SIG-M5 (cell line): Measurements from ENCODE around the gene UBE2D2.

Source experiments
- DNase-seq: peaks from one replicate; lab custom pipeline; 2025; lab: John Stamatoyannopoulos, UW

The UBE2D2 gene

DNA sequence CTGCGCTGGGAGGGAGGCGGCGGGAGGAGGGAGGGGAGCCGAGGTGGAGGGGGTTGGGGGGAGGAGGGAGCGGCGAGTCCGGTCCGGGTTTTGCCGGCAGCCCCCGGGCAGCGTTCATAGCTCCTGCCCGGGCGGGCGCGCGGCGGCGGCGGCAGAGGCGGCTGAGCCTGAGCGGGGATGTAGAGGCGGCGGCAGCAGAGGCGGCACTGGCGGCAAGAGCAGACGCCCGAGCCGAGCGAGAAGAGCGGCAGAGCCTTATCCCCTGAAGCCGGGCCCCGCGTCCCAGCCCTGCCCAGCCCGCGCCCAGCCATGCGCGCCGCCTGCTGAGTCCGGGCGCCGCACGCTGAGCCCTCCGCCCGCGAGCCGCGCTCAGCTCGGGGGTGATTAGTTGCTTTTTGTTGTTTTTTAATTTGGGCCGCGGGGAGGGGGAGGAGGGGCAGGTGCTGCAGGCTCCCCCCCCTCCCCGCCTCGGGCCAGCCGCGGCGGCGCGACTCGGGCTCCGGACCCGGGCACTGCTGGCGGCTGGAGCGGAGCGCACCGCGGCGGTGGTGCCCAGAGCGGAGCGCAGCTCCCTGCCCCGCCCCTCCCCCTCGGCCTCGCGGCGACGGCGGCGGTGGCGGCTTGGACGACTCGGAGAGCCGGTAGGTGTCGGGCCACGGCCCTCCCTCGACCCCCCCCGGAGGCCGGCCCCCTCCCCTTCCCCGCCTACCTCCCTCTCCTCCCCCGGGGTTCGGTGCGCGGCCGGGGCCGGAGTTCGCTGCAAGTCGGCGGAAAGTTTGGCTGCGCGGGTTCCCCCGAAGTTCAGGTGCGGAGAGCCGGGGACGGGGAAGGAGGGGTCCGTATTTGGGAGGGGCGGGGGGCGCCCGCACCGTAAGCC, 87.3 kb downstream of the UBE2D2 start, which contains the start of gene CXXC5:
TSS of gene CXXC5 (plus strand) at position 145 of the 877 bp plus-strand sequence. CDS start 32,175 bp downstream, outside the sequence.
- no peak for DNase-seq

DNA sequence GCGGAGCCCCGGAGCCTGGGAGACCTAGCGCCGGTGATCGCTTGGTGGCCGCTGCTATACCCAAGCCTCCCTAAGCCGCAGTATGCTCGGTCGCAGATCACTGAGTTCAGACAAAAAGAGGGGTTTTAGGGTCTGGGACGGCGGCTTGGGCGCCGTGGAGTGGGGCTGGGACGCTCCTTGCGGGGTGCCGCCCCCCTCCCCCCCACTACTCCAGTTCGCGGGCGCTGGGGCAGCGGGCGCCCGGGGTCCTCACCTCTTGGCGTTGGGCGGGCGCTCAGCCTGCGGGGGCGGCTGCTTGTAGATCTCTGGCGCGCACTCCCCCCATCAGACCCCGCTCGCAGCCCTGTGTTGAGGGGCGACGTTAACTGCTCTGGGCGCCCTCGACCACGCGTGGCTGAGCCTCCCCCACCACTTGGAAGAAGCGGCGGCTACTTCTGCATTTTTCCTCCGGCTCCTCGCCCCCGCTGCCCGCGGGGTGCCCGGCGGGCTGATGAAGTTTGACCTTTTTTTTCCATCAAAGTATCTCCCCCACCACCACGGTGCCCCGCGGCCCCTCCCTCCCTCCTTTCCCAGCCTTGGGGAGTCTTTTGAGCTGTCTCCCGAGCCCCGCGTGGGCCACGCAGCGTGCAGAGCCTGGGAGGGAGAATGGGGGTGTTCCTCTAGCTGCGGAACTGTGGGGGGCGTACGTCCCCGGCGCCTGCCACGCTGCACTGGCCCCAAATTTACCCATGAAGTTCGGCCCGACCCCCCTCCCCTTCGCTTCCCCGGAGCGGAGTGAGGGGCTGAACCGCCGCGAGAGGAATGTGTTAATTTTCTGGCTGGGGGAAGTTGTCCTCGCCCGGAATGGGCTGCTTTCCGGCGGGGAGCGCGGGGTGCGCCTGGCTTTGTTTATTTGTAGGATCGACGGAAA, 88.2 kb downstream of the UBE2D2 start:
- no peak for DNase-seq

DNA sequence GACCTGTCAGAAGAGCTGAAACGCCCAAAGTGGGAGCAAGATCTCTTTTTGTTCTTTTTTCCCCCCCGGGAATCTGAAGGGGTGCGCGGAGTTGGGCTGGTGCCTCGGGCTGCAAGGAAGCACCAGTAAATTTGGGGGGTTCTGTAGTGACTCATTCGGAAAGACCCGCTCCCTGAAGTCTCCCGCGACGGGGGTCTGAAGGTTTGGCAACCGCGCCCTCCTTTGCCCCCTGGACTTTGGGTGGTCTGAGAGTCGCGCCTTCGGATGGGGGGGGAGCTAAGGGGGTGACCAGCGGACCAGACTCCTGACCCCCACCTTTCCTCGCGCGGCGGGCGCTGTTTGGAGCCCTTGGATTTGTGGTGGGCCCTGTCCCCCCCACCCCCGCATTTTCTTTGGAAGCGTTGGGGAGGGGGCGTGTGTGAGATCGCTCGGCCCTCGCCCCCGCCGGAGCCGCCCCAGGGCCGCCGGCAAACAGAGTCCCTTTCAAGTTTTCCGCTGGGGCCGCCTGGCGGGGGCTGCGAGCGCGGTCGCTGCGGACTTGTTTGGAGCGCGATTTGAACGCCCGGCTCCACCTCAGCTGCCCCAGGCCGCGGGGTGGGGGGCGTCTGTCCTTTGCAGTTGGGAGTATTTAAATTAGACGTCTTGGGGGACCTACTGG, 89.0 kb downstream of the UBE2D2 start:
- DNase-seq, result no peak

DNA sequence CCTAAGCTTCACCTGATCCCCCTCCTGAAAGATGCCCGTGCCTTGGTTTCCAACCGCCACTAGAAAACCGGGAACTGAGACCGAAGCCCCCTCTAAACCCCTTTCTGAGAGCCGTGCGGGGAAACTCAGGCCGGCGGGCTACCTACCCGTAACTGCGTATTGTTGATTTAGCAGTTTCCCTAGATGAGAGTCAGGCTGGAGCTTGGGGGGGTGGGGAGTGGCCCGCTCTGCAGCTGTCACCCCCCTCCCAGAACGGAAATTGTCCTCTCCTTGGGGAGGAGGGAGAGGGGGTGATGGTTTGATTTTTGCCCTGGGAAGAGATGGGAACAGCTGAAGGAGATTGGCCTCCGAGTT, 89.5 kb downstream of the UBE2D2 start:
- DNase-seq, result no peak

DNA sequence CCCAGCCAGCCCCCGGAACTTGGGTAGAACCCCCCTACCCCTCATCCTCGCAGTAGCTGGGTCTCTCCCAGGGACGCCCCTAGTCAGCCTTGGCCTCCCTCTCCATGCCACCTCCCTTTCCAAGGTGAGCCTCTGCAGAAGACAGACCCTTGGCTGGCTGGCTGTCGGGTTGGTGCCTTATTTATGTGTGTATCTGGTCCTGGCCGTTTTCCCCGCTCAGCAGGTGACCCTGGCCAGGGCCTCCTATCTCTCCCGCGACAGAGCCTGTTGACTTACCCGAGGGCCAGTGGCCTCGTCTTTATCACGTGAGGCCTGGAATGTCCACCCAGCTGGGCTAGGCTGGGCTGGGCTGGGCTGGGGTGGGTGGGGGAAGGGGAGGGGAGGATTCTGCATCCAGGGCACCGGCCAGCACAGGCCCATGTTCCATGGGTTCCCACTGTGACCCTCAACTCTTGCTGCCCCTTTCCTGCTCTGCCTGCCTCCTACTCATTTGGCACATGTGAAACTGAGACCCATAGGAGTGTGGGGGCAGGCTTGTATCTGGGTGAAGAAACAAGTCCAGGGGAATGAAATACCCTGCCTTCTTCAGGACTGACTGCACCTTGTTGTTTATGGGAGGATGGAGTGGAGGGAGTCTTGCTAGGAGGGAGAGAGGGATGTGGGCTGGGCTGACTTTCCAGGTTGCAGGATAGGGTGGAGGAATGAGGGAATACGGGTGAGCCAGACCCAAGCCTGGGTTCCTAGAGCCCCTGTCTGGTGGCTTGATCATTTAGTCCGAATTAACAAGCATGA, 90.1 kb downstream of the UBE2D2 start:
- DNase-seq, result no peak

DNA sequence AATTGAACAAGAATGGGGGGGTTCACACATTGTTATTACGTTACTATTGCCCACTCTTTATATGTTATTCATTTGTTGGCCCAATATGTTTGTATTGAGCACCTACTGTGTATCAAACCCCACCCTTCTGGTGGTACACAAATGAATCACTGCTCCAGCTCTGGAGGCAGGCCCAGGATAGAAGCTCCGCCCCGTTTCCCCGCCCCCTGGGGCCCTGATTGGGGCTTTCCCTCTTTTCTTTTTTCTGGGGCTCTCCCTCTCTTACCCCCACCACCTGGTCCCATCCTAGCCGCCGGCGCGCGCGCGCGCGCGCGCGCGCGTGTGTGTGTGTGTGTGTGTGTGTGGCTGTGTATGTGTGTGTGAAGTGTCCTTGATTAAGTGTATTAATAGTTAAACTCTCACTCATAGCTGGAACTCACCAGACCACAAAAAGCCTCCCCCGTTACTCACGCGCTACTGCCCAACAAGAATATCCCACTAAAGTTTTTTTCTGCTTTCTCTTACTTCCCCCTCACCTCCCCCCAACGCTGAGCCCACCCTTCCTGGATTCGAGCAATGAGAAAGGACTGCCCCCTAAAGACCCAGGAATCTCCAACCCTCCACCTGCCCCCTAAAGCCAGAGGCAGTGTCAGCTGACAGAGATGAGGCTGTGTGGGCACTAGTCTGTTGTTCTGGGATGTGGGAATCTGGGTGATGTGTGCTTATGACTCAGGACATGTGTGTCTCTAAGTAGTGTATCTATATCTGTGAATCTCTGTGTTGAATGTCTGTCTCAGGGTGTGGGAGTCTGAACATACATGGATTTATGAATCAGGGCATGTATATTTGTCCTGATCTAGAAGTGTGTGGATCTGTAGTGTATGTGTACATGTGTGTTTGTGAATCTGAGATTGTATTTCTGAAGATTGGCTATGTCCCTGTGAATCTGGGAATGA, 91.0 kb downstream of the UBE2D2 start:
- DNase-seq, result no peak

DNA sequence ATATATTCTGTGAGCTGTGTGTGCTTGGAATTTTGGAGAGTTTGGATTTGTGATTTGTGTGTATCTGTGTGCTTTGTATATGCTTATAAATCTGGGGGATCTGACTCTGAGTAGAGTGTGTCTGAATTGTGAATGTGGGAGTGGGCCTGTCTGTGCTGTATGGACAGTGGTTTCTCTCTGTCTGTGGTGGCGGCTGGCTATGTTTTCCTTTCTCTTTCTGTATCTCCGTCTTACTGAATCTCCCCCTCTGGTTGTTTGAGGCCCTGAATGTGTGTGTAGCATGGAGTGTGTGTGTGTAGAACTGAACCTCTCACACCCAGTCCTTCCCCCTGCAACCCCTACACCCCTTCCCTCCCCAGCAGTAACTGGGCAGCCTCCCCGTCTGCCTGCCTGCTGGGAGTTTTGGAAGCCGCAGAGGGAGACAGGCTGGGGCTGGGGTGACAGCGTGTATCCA, 91.7 kb downstream of the UBE2D2 start:
- no peak for DNase-seq

DNA sequence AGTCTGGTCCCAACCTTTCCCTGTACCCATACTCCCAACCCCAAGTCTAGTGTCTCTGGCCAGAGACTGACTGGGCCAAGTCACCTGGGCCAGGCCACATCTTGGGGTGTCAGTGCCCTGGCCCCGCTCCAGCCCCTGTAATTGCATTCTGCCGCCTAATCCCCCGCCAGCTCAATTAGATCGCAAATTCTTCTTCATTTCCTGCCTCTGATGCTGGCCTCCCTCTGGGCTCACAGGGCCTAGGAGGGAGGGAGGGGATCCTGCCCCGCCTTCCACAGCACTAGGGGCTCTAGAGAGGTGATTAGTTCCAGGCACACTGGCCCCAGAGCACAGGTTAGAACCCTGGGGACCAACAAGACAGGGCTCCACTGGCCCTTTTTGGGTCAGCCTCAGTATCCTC, 92.5 kb downstream of the UBE2D2 start:
- DNase-seq, result no peak

DNA sequence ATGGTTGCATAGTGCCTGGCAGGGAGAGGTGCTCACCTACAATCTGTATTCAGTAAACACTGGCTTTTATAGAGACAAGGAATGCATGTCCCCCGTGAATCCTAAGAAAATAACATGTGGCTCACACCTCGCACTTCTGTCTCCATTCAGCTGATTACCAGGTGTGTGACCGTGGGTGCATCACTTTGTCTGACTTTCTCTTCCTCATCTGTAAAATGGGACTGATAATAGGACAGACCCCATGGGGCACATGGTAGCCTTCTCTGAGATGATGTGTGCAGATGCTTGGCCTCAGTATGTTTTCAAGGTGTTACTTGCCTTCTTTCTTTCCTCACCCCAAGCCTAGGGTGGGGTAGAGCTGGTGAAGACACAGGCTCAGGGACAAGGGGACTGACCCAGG, 93.3 kb downstream of the UBE2D2 start:
- DNase-seq, result no peak

DNA sequence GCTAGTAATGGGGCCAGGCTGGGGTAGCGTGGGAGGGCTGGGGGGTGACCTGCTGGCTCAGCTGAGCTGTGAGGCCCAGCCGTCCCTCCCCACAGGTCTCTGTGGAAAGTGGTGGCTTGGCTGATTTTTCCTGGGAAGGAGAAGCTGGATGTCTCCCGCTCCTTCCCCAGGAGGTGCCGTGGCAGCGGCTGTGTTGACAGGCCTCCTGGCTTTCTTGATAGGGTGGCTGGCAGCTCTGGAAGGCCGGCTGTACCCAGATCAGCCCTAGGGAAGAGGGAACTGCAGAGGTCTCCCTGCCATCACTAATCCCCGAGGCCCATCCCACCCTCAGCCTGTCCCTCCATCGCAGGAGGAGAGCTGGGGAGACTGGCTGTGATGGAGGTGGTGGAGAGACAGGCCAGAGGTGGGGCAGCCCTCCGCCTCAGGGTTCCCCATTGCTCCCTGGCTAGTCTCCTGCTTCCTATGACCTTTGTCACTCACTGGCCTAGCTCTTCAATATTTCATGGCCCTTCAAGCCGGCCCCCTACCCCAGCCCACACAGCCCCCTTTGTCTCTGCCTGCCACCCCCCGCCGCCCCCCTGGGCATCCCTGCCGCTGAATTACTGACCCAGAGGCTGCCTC, 93.8 kb downstream of the UBE2D2 start:
- DNase-seq, result no peak

DNA sequence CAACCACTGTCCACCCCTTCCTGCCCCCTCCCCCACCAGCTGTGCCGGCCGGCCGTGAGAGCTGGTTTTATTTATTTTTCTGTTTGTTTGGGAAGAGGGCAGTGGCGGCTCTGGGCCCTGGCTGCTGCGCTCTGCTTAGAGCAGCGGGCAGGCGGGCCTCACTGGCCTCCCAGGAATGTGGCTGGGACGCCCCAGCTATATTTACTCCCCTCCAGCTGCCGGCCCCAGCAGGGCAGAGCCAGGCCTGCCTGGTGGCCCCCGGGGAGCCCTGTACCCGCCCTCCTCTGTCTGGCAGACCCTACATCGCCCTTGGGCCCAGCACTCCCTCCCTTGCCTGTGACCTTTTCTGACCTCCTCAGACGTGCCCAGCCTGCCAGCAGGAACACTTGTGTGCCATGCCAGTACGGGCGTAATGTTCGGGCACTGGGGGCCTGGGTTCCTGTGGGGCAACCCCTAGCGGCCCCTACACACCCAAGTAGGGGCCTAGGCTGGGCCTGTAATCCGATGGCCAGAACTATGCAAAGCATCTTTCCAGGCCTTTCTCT, 94.7 kb downstream of the UBE2D2 start:
- no peak for DNase-seq

DNA sequence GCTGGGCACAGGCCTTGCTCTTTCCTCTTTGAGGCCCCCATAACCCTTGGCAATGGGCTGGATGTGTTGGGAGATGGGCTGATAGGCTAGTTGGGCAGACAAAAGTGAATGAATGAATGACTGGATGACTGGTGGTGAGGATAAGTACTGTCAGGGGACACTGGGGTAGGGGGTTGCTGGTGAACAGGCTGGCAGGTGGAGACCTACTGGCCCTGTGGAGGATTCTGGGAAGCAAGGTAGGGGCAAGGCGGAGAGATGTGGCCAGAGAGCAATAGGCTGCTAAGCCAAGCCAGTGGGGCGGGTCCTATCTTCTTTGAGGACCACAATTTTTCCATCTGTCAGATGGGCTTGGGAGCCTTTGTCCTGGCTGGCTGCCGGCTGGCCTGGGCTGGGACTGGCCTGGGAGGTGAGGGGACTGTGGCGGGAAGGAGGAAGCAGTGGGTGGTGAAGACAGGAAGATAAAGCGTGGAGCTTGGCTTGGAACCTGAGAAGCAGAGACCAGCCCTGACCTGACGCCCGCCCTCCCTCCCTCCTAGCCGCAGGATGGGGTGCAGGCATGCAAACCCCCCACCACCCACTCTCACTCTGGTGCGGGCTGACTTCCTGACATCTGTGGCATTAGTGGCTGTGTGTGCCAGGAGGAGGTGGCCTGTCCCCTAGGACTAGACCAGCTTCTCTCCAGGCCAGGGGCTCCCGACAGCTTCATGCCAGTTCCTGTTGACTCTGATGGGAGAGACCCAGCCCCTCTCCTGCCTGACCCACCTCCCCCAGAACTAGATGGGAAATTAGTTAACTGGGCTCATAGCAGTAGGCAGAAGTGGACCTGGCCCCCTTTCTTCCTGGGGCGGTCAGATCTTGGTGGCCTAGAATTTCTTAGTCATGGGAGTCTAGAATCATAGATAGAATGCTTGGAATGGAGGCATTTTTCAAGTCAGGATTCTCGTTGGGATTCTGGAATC, 96.5 kb downstream of the UBE2D2 start:
- no peak for DNase-seq

DNA sequence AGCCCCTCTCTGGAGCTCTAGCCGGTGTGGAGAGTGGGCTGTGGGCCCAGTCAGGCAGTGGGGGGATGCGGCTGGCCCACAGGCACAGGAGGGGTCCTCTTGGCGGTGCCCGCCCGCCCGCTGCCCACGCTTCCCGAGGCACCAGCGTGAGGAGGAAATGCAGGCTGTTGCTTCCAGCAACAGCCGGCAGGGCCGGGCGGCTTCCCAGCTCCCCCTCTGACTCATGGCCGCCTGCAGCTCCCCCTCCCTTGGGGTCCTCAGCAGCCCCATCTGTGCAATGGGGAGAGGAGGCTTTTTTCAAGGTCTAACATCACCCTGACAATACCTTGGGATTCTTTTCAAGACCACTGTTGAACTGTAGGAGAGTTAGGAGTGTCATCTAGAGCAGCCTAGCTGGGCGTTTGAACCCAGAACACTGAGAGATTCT, 97.4 kb downstream of the UBE2D2 start:
- DNase-seq, result no peak

DNA sequence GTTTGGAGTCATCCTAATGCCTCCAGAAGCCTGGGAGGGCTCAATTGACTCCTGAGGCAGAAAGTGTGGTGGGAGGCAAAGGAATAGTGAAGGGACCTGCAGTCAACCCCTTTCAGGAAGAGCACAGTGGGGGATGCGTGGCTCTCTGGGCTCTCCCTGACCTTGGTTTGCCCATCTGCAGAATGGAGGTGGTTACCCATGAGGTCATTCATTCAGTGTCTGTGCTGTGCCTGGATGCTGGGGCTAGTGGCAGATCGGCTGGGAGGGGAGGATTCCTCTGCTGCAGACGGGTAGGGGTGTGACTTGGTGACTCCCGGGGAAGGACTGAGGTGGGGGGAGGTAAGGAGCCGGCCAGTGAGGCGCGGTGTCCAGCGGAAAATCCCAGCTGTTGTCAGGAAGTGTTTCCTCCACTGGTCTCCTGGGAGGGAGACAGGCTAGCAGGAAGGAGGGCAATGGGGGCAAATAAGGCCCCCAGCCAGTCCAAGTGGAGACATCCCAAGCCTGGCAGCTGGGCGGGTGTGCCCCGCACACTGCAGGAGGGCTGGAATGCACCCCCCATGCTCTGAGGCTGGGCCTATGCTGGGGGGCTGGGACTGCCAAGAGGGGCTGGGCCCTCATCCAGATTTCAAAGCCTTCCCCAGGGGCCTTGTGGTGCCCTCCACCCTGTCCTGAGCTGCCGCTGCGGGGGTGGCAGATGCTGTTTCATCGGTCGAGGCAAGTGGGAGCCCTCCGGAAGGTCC, 98.0 kb downstream of the UBE2D2 start:
- DNase-seq, result no peak

DNA sequence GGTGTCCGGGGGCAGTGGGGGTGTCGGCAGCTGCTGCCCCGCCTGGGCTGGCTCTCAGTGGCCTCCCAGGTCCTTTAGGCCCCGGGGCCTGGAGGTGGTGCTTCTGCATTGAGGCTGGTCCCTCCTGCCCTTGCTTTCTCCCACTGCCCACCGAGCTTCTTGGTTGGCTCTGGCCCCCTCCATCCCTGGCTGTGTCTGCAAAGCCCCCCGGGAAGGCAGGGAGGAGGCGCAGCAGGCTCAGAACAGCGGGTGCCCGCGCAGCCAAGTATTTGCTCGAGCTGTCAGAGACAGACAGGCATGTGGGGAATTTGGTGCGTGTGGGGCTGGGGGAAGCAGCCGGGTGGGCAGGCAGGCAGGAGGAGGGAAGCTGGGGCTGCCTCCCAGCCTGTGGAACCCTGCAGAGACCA, 98.6 kb downstream of the UBE2D2 start:
- no peak for DNase-seq

DNA sequence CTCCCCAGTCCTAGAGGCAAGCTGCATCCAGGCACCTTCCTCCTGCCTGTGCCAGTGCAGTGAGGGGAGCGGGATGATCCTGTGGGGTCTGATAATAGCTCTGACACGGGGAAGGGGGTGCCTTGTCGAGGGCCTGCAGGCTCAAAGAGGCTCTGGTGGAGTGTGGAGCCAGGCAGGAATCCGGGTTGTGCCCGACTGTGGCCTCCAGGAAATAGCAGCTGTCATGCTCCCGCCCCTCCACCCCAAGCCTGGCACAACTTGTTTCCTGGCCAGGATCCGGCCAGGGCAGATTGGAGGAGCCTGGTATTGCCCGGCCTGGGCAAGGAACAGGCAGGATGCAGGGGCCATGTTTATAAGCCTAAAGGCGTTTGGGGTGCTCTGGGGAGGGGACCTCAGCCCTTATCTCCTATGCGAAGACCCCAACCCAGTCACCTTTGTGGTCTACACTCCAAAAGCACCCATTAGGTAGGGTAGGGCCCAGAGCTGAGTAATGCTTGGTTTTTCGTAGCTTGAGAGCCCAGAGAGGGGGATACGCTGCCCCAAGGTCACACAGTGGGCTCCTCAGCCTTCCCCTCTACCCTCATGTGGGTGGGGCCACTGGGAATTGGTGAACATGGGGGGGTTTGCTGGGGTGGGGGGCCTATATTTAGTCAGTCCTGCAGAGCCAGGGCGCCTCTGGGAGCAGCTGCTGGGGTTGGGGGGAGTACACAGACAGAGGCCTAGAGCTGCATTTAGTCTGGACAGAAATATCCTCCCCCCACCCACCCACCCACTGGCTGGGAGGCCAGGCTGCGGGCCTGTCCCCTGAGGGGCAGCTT, 99.2 kb downstream of the UBE2D2 start:
- no peak for DNase-seq
